Muscle layer of duodenum (tissue), 2 donors: ENCODE data around the gene CRIP1.

Experiments
- H3K27ac ChIP-seq: one replicate; pipeline ENCODE4 v1.7.0; 2013; ENCODE audit warnings: mild to moderate bottlenecking, low read length
- H3K27me3 ChIP-seq: one replicate; pipeline ENCODE4 v1.7.0; 2013; ENCODE audit warnings: low read depth, mild to moderate bottlenecking, control low read depth, low read length
- H3K36me3 ChIP-seq, 2 donors: one replicate each; pipeline ENCODE4 v1.7.0; 2013; ENCODE audit warnings: low read length in 2 of 2, control low read depth in 1 of 2, mild to moderate bottlenecking in 1 of 2; ENCODE audit not compliant: insufficient read depth in 2 of 2, control insufficient read depth in 1 of 2
- H3K4me1 ChIP-seq, 2 donors: one replicate each; pipeline ENCODE4 v1.7.0; 2013; ENCODE audit warnings: low read length in 2 of 2, mild to moderate bottlenecking in 2 of 2, control low read depth in 1 of 2, moderate library complexity in 1 of 2; ENCODE audit not compliant: insufficient read depth in 2 of 2, control insufficient read depth in 1 of 2
- H3K4me3 ChIP-seq, 2 donors: one replicate each; pipeline ENCODE4 v1.7.0; 2013; ENCODE audit warnings: low read length in 2 of 2, low read depth in 1 of 2, mild to moderate bottlenecking in 1 of 2
- H3K9me3 ChIP-seq, 2 donors: one replicate each; pipeline ENCODE4 v1.7.0; 2013; ENCODE audit warnings: low read length in 2 of 2, control low read depth in 1 of 2, mild to moderate bottlenecking in 1 of 2; ENCODE audit not compliant: control insufficient read depth in 1 of 2
- donor health status: healthy.

The CRIP1 gene

GRCh38 chr14:105486974-105487448 lies 325 bp downstream of the CRIP1 start:
- H3K27ac ChIP-seq: no peak overlapping the region
- no peaks in the 10 kb centered on the region for H3K36me3 ChIP-seq
- H3K4me3 ChIP-seq: peak overlapping the region; percentile 50 to 70
- H3K4me1 ChIP-seq: peaks cover 9 to 77% of the 10 kb centered on the region in 2 donors
- no peaks in the 10 kb centered on the region for H3K9me3 ChIP-seq
- no peaks in the 10 kb centered on the region for H3K27me3 ChIP-seq

GRCh38 chr14:105487449-105487985 lies 831 bp downstream of the CRIP1 start:
- Histone ChIP-seq H3K27ac (no peak overlapping the region), H3K4me3 (peak overlapping the region; percentile 50 to 70), H3K9me3 (no peaks in the 10 kb centered on the region), H3K27me3 (no peaks in the 10 kb centered on the region), H3K36me3 (no peaks in the 10 kb centered on the region), H3K4me1 (peaks cover 4 to 77% of the 10 kb centered on the region in 2 donors)

- no peaks in the 10 kb centered on the region for H3K27me3 ChIP-seq
- peak overlapping the region; percentile 50 to 73 for H3K4me3 ChIP-seq
- H3K4me1 ChIP-seq: peaks cover 3 to 70% of the 10 kb centered on the region in 2 donors
- H3K27ac ChIP-seq: peak overlapping the region; percentile 23
- no peaks in the 10 kb centered on the region for H3K9me3 ChIP-seq
- no peaks in the 10 kb centered on the region for H3K36me3 ChIP-seq
Measured at GRCh38 chr14:105487986-105488777, 1.5 kb downstream of the CRIP1 start.

GRCh38 chr14:105488781-105489541 lies 2.3 kb downstream of the CRIP1 start:
- Histone ChIP-seq H3K4me3 (peak overlapping the region; percentile 34 to 73), H3K9me3 (no peaks in the 10 kb centered on the region), H3K4me1 (peaks cover 3 to 62% of the 10 kb centered on the region in 2 donors), H3K36me3 (no peaks in the 10 kb centered on the region), H3K27me3 (no peaks in the 10 kb centered on the region), H3K27ac (peak overlapping the region; percentile 23)

GRCh38 chr14:105489542-105490266 lies 3.0 kb downstream of the CRIP1 start:
- peak overlapping the region; percentile 34 to 73 for H3K4me3 ChIP-seq
- H3K27me3 ChIP-seq: no peaks in the 10 kb centered on the region
- H3K4me1 ChIP-seq: peaks cover 0 to 55% of the 10 kb centered on the region in 2 donors
- H3K9me3 ChIP-seq: no peaks in the 10 kb centered on the region
- no peaks in the 10 kb centered on the region for H3K36me3 ChIP-seq
- peak overlapping the region; percentile 31 for H3K27ac ChIP-seq

GRCh38 chr14:105490267-105490571 lies 3.5 kb downstream of the CRIP1 start:
- H3K27ac ChIP-seq: peak overlapping the region; percentile 31
- H3K9me3 ChIP-seq: no peaks in the 10 kb centered on the region
- H3K4me1 ChIP-seq: peaks cover 0 to 50% of the 10 kb centered on the region in 2 donors
- peak overlapping the region; percentile 34 to 73 for H3K4me3 ChIP-seq
- H3K36me3 ChIP-seq: no peaks in the 10 kb centered on the region
- H3K27me3 ChIP-seq: no peaks in the 10 kb centered on the region

DNA sequence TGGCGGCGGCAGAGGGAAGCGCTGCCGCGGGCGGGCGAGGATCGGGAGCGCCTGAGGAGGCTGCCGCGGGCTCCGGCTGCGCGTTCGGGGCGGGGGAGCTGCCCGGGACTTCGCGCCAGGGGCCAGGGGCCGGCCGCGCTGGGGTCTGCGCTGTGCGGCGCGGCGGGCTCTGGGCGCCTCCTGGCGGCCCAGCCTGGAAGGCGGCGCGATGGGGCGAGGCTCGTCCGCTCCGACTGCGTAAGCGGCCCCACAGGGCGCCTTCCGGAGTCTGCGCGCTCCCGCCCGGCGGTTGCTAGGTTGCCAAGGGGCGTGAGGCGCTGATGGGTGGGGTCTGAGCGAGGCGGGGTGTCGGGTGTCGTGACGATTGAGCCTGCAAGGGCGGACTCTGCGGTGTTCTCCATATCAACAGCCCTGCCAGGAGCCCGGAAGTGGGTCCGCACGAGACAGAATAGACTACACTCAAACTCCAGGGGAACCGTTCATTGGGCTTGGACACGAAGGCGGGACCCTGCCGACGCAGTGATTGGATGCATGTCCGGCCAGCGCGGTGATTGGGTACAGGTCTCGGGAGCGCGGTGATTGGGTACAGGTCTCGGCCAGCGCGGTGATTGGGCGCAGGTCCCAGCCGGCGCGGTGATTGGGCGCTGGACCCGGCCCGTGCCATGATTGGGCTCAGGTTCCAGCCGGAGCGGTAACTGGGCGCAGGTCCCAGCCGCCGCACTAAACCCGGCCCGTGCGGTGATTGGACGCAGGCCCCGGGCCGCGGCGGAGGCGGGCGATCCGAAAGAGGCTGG lies 4.1 kb downstream of the CRIP1 start, which contains the start of gene TEDC1:
TEDC1 (plus strand) TSS at position 675 of the 794 bp plus-strand sequence. CDS start 130 bp downstream, outside the sequence.
- no peaks in the 10 kb centered on the region for H3K27me3 ChIP-seq
- peaks cover 0 to 45% of the 10 kb centered on the region in 2 donors for H3K4me1 ChIP-seq
- H3K9me3 ChIP-seq: no peaks in the 10 kb centered on the region
- no peaks in the 10 kb centered on the region for H3K36me3 ChIP-seq
- peak within 1 kb of the TSS; percentile 31 for H3K27ac ChIP-seq
- H3K4me3 ChIP-seq: peak within 1 kb of the TSS; percentile 34 to 90

- Histone ChIP-seq H3K4me1 (peaks cover 0 to 38% of the 10 kb centered on the region in 2 donors), H3K4me3 (peak overlapping the region; percentile 3 to 90), H3K9me3 (no peaks in the 10 kb centered on the region), H3K36me3 (no peaks in the 10 kb centered on the region), H3K27me3 (no peaks in the 10 kb centered on the region), H3K27ac (no peak overlapping the region)
Measured at GRCh38 chr14:105491366-105491973, 4.8 kb downstream of the CRIP1 start.

DNA sequence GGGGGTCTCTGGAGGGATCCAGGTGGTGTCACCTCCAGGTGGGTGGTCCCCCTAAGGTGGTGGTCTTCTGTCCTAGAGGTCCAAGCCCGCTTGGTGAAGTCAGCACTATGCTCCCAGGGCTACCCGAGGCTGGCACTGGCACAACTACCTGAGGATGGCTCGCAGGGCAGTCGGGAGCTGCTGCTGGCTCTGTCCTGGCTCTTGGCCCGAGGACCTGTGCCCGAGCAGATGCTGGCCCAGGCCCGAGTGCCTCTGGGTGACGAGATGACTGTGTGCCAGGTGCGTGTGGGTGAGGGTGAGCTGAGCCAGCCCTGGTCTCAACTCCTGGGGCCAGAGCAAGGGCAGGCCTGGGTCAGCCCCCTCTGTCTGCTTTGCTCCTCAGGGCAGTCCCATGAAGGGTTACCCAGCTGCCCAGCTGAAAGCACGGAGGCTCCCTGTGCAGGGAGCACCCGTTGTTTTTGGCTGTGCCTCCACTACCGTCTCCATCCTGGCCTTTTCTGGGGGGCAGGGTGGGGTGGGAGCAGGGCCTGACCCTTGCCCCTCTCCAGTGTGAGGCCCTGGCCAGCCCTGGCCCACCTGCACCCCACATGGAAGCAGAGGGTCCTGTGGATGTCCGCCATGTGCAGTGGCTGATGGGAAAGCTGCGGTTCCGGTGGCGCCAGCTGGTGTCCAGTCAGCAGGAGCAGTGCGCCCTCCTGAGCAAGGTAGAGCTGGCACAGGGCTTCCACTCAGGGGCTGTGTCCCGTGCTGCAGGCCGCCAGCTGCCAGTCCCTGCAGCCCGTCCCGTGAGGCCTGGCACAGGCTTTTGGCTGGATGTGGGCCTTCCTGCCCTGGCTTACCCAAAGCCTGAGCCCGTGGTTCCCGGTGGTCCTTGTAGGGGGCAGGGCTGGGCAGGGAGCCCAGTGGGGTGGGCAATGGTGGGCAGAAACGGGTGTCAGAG lies 5.6 kb downstream of the CRIP1 start:
- no peaks in the 10 kb centered on the region for H3K9me3 ChIP-seq
- no peak overlapping the region for H3K27ac ChIP-seq
- H3K4me3 ChIP-seq: peak overlapping the region in 1 of 2 donors; percentile 90
- H3K27me3 ChIP-seq: no peaks in the 10 kb centered on the region
- peaks cover 0 to 33% of the 10 kb centered on the region in 2 donors for H3K4me1 ChIP-seq
- no peaks in the 10 kb centered on the region for H3K36me3 ChIP-seq
